BJ (cell line): ENCODE data around the gene COPRS. TPM values are rescaled to one million over a fixed set of nuclear protein-coding genes. Genes with fewer than 3 reads are reported as not detected.

Experiments used
- CTCF ChIA-PET: fragments of 350-600 bp; formaldehyde crosslinking; extraction: SDS; loops from one replicate; lab custom pipeline; 2021; ENCODE audit warnings: antibody characterized with exemption, inconsistent platforms; lab: Yijun Ruan, JAX
- POLR2A ChIA-PET: fragments of 300-600 bp; sonication (Branson Sonifier 250); formaldehyde crosslinking; extraction: SDS; loops from one replicate; lab custom pipeline; 2021; ENCODE audit warnings: antibody characterized with exemption; lab: Charles Lee
- DNase-seq: peaks from one replicate; pipeline ENCODE4 v3.0.0-alpha.2; 2011; ENCODE audit warnings: low read depth
- H3K27me3 ChIP-seq: 2 replicates; pipeline ENCODE4 v1.6.0; 2011; ENCODE audit warnings: low read length; ENCODE audit not compliant: control insufficient read depth, insufficient read depth
- H3K36me3 ChIP-seq: 2 replicates; pipeline ENCODE4 v1.5.1; 2011; ENCODE audit warnings: low read length; ENCODE audit not compliant: control insufficient read depth, insufficient read depth
- H3K4me3 ChIP-seq: 2 replicates; pipeline ENCODE4 v1.5.1; 2011; ENCODE audit warnings: low read depth, mild to moderate bottlenecking, control low read depth, low read length
- polyA plus RNA-seq: library from polyadenylated mRNA; depleted of rRNA; stranded (reverse); fragments of >200 nt; gene quantifications from 2 replicates; pipeline ENCODE4 v1.2.3, GENCODE V29; 2011
- TF ChIP-seq, protein P1 (sequence below): IDR thresholded peaks from 2 replicates; pipeline ENCODE4 v1.5.1; 2011; ENCODE audit warnings: low read depth, mild to moderate bottlenecking, control low read depth, inconsistent platforms, low read length, moderate library complexity; ENCODE audit not compliant: insufficient read depth

Gene COPRS
- polyA plus RNA-seq, 1 experiment, result 44.5 TPM

DNA sequence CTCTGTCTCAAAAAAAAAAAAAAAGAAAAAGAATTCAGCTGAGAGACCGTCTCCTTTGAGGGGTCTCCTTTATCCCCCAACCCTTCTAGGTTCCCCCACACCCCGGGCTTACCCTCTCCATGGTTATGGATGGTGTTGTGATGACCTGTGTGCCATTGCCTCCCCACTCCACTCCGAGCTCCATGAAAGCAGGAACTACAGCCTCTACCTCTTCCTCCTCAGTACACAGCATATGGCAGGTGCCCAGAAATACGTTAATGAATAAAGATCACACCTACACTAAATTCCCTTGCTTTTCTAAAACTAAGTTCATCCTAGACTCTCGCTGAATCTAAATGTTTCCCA, 17.2 kb downstream of the COPRS start:
- CTCF ChIA-PET, result interaction anchor here (0.7 to 5.6 kb wide), 46 partner anchors 9 to 405 kb away, joined by 3 to 172 read pairs (median 7); partner anchors contain the start of gene UTP6
- DNase-seq, result no peak
- POLR2A ChIA-PET, result no interaction called here
- TF ChIP-seq, protein P1, sequence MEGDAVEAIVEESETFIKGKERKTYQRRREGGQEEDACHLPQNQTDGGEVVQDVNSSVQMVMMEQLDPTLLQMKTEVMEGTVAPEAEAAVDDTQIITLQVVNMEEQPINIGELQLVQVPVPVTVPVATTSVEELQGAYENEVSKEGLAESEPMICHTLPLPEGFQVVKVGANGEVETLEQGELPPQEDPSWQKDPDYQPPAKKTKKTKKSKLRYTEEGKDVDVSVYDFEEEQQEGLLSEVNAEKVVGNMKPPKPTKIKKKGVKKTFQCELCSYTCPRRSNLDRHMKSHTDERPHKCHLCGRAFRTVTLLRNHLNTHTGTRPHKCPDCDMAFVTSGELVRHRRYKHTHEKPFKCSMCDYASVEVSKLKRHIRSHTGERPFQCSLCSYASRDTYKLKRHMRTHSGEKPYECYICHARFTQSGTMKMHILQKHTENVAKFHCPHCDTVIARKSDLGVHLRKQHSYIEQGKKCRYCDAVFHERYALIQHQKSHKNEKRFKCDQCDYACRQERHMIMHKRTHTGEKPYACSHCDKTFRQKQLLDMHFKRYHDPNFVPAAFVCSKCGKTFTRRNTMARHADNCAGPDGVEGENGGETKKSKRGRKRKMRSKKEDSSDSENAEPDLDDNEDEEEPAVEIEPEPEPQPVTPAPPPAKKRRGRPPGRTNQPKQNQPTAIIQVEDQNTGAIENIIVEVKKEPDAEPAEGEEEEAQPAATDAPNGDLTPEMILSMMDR, result no peak
- Histone ChIP-seq H3K36me3 (no peaks in the 10 kb centered on the region), H3K27me3 (no peaks in the 10 kb centered on the region), H3K4me3 (no peak overlapping the region)

DNA sequence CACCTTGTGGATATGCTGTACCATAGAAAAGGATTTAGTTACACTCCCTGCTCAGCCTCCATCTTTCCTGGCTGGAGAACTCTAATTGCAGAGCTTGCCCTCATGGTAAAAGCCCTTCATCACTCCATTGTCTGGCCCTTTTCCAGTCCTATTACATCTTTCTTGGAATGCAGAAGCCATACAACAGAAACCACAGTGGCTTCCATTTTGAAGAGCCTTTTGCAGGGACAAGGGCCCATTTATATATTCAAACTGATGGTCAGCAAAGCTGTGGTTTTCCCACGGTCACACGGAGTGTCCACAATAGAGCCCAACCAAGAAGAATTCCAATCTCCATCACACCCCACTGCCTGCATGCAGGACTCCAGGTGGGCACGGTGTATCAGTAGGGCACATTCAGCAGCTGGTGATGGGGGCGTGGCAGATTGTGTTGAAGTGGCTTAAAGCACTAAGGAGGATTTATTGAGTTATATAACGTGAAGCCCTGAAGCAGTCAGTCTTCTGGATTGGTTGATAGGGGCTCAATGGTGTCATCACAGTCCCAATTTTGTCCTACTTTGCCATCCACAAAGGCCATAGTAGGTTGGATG, 20.3 kb downstream of the COPRS start:
- H3K36me3 ChIP-seq, result no peaks in the 10 kb centered on the region
- ChIA-PET CTCF (interaction anchor here (0.6 to 1.4 kb wide), 3 partner anchors 283 to 1058 kb away, joined by 3 to 7 read pairs (median 3); no protein-coding TSS in a partner anchor), POLR2A (no interaction called here)
- no peak overlapping the region for H3K4me3 ChIP-seq
- H3K27me3 ChIP-seq, result no peaks in the 10 kb centered on the region
- DNase-seq, result no peak
- TF ChIP-seq, protein P1, result no peak

DNA sequence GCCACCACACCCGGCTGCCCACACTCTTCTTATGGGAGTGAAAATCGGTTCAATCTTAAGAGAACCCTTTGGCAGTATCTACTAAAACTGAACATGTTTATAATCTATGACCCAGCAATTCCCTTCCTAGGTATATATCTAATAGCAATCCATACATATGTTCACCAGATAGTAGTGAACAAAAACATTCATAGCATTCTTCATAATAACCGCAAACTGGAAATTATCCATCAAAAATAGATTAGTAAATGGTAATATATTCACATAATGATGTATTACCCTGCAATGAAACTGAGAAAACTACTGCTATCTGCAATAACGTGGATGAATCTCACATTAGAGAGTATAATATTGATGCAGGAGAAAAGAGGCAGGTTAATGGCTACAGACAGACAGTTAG, 23.1 kb downstream of the COPRS start:
- CTCF ChIA-PET, result interaction anchor here (0.5 to 0.6 kb wide), 2 partner anchors 76 to 227 kb away, joined by 3 to 5 read pairs; no protein-coding TSS in a partner anchor
- POLR2A ChIA-PET, result no interaction called here
- no peak for DNase-seq
- Histone ChIP-seq H3K27me3 (no peaks in the 10 kb centered on the region), H3K4me3 (no peak overlapping the region), H3K36me3 (no peaks in the 10 kb centered on the region)
- TF ChIP-seq, protein P1, result no peak

DNA sequence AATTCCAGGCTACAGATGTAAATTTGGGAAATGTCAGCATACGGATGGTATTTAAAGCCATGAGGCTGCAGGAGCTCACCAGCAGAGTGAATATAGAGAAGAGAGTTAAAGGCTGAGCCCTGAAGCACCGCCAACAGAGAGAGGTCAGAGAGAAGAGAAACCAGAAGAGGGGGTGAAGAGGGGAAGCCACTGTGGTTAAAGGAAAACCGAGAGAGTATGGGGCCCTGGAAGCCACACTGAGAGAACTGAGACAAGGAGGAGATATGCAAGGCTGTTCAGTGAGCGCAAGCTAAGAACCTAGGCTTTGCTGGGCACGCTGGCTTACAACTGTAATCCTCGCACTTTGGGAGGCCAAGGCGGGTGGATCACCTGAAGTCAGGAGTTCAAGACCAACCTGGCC, 24.6 kb downstream of the COPRS start:
- ChIA-PET CTCF (interaction anchor here (0.6 to 3.2 kb wide), 2 partner anchors 8 to 13 kb away, joined by 3 to 20 read pairs; no protein-coding TSS in a partner anchor), POLR2A (no interaction called here)
- H3K27me3 ChIP-seq, result no peaks in the 10 kb centered on the region
- TF ChIP-seq, protein P1, result no peak
- no peak overlapping the region for H3K4me3 ChIP-seq
- no peak for DNase-seq
- no peaks in the 10 kb centered on the region for H3K36me3 ChIP-seq

DNA sequence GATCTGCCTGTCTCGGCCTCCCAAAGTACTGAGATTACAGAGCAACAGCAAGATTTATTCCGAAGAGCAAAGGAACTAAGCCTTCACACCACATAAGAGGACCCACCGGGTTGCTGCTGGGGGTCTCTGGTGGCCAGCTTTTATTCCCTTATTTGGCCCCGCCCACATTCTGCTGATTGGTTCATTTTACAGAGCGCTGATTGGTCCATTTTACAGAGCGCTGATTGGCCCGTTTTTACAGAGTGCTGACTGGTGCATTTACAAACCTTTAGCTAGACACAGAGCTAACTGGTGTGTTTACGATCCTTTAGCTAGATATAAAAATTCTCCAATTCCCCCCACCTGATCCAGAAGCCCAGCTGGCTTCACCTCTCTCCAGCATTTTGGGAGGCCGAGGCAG, 26.3 kb downstream of the COPRS start:
- ChIA-PET POLR2A (interaction anchor here (0.6 kb wide), 1 partner anchor 145 kb away, joined by 3 read pairs; no protein-coding TSS in a partner anchor), CTCF (interaction anchor here (3.2 kb wide), 1 partner anchor 10 kb away, joined by 20 read pairs; no protein-coding TSS in a partner anchor)
- no peaks in the 10 kb centered on the region for H3K36me3 ChIP-seq
- no peak for DNase-seq
- no peaks in the 10 kb centered on the region for H3K27me3 ChIP-seq
- no peak overlapping the region for H3K4me3 ChIP-seq
- TF ChIP-seq, protein P1, result no peak
